HepG2 (cell line): ENCODE results near the gene WSB2. TPM values are rescaled to one million over a fixed set of nuclear protein-coding genes. Genes with fewer than 3 reads are reported as not detected.
A peak's percentile ranks its signal among the peaks of the same experiment; 100 is the strongest.

Experiments used
- AGO1 ChIP-seq: fragments of 200-400 bp; formaldehyde crosslinking; IDR thresholded peaks from 2 replicates; pipeline ENCODE4 v1.6.1; 2017; ENCODE audit warnings: mild to moderate bottlenecking, low read depth, low read length, moderate library complexity; ENCODE audit not compliant: poor library complexity, severe bottlenecking
- BCLAF1 ChIP-seq: fragments of 450-650 bp; IDR thresholded peaks from 2 replicates; pipeline ENCODE4 v1.6.1; 2017; ENCODE audit warnings: mild to moderate bottlenecking
- CBX1 ChIP-seq: IDR thresholded peaks from one replicate; pipeline ENCODE4 v1.6.1; 2016; ENCODE audit warnings: antibody characterized with exemption, low read depth
- ELF3 ChIP-seq: IDR thresholded peaks from 2 replicates; pipeline ENCODE4 v1.6.1; 2016; ENCODE audit warnings: missing genetic modification reagents, missing compliant biosample characterization
- IKZF5 ChIP-seq: IDR thresholded peaks from 2 replicates; pipeline ENCODE4 v1.6.1; 2018; ENCODE audit warnings: missing genetic modification reagents, mild to moderate bottlenecking, missing compliant biosample characterization
- LRRFIP1 ChIP-seq: sonication (generic); formaldehyde crosslinking; conservative IDR thresholded peaks from 2 replicates; pipeline ENCODE4 v1.4.0; 2020; ENCODE audit warnings: missing genetic modification reagents
- MIXL1 ChIP-seq: IDR thresholded peaks from 2 replicates; pipeline ENCODE4 v1.6.1; 2016
- NFE2L2 ChIP-seq: fragments of 150-350 bp; IDR thresholded peaks from 2 replicates; pipeline ENCODE4 v1.6.1; 2014; ENCODE audit warnings: low read length
- RFXAP ChIP-seq: sonication (generic); formaldehyde crosslinking; IDR thresholded peaks from 2 replicates; pipeline ENCODE4 v1.4.0; 2020; ENCODE audit warnings: missing genetic modification reagents, borderline replicate concordance
- SIN3B ChIP-seq: fragments of 150-350 bp; IDR thresholded peaks from 2 replicates; pipeline ENCODE4 v1.6.1; 2014; ENCODE audit warnings: low read length
- SMC3 ChIP-seq: IDR thresholded peaks from 2 replicates; pipeline ENCODE4 v1.6.1; 2011; ENCODE audit warnings: low read length, improper control_type of control experiment
- TEF ChIP-seq: sonication (generic); formaldehyde crosslinking; IDR thresholded peaks from 2 replicates; pipeline ENCODE4 v1.5.0; 2020; ENCODE audit warnings: missing genetic modification reagents
- TIGD3 ChIP-seq: sonication (generic); formaldehyde crosslinking; IDR thresholded peaks from 2 replicates; pipeline ENCODE4 v1.5.1; 2020; ENCODE audit warnings: mild to moderate bottlenecking, missing genetic modification reagents, borderline replicate concordance
- YEATS4 ChIP-seq: sonication (generic); formaldehyde crosslinking; IDR thresholded peaks from 2 replicates; pipeline ENCODE4 v1.4.0; 2020; ENCODE audit warnings: missing genetic modification reagents, borderline replicate concordance
- ZBTB4 ChIP-seq: sonication (generic); formaldehyde crosslinking; IDR thresholded peaks from 2 replicates; pipeline ENCODE4 v1.4.0; 2020; ENCODE audit warnings: missing genetic modification reagents, mild to moderate bottlenecking, borderline replicate concordance
- ZFP90 ChIP-seq: sonication (generic); formaldehyde crosslinking; IDR thresholded peaks from 2 replicates; pipeline ENCODE4 v1.8.0; 2022; ENCODE audit warnings: missing genetic modification reagents, mild to moderate bottlenecking, inconsistent platforms, borderline replicate concordance
- ZNF839 ChIP-seq: sonication (generic); formaldehyde crosslinking; IDR thresholded peaks from 2 replicates; pipeline ENCODE4 v1.4.0; 2020; ENCODE audit warnings: missing genetic modification reagents, mild to moderate bottlenecking, borderline replicate concordance
- polyA plus RNA-seq, 8 experiments: library from polyadenylated mRNA; depleted of rRNA in 3 of 8; stranded (reverse) in 7 of 8; unstranded in 1 of 8; fragments of >200 nt; fragmentation: Illumina TruSeq in 4 of 8; extraction: Trizol in 4 of 8; gene quantifications; 2 replicates each; pipeline versions ENCODE4 v1.2.1 to v1.2.3, GENCODE V29; 2011 to 2016; ENCODE audit warnings: low read depth in 4 of 8, missing spikeins in 1 of 8, mixed read lengths in 1 of 8; ENCODE audit not compliant: insufficient read depth in 1 of 8
- total RNA-seq, 5 experiments: library from RNA; depleted of rRNA; stranded (reverse); fragments of >200 nt; fragmentation: Illumina TruSeq; extraction: Trizol; gene quantifications; 2 replicates each; pipeline ENCODE4 v1.2.3, GENCODE V29; 2016; ENCODE audit warnings: low read depth in 1 of 5

The WSB2 gene
- total and polyA plus RNA-seq, 2 of the 13 experiments (the other 11 are each of a cell fraction or from before 2014, with no cell fraction given): 31.0 to 82.8 TPM

GRCh38 chr12:118103601-118104382, 42.8 kb upstream of the WSB2 start, which contains the start of gene VSIG10 (continued):
- peak; percentile 28; the same call in 1 of the 2 replicates for TF ChIP-seq TEF
- TF ChIP-seq YEATS4 (CRISPR knock-in tag): peak; percentile 74; the same call in 1 of the 2 replicates
- TF ChIP-seq MIXL1 (CRISPR knock-in tag): no peak
- no peak for TF ChIP-seq TIGD3 (CRISPR knock-in tag)
- peak; percentile 84 for TF ChIP-seq ELF3
- no peak for TF ChIP-seq SIN3B
- TF ChIP-seq IKZF5 (CRISPR knock-in tag): peak; percentile 58; the same call in 1 of the 2 replicates
- TF ChIP-seq NFE2L2: no peak
- no peak for TF ChIP-seq LRRFIP1 (CRISPR knock-in tag)
- TF ChIP-seq ZNF839: no peak
- peak; percentile 66 for TF ChIP-seq ZFP90 (CRISPR knock-in tag)
- no peak for TF ChIP-seq SMC3
- TF ChIP-seq BCLAF1: no peak
- TF ChIP-seq RFXAP (CRISPR knock-in tag): no peak; the same call in 1 of the 2 replicates
- TF ChIP-seq CBX1: no peak
- peak; percentile 74 for TF ChIP-seq AGO1
- TF ChIP-seq ZBTB4: no peak
